Naive B cell (primary cell): ENCODE results near the gene CYP11A1. TPM values are rescaled to one million over a fixed set of nuclear protein-coding genes. Genes with fewer than 3 reads are reported as not detected.

ENCODE experiments used
- ATAC-seq, 2 donors: fragments of 150-1000 bp; cut with Tn5 transposase; 2 replicates each; pipeline ENCODE4 v1.10.0; 2021; ENCODE audit warnings: low read depth in 2 of 2, mild to moderate bottlenecking in 2 of 2, moderate library complexity in 2 of 2
- DNase-seq: peaks from one replicate; pipeline ENCODE4 v3.0.0; 2022
- H3K27ac Mint-ChIP-seq, 6 donors: one replicate each; pipeline ENCODE4 v1.8.0; 2020 to 2022; ENCODE audit warnings: mild to moderate bottlenecking in 6 of 6, mixed read lengths in 6 of 6, moderate library complexity in 5 of 6, inconsistent platforms in 2 of 6
- H3K27me3 Mint-ChIP-seq, 3 donors: one replicate each; pipeline ENCODE4 v1.8.0; 2021 to 2022; ENCODE audit warnings: mixed read lengths in 3 of 3, mild to moderate bottlenecking in 1 of 3
- H3K36me3 Mint-ChIP-seq, 2 donors: one replicate each; pipeline ENCODE4 v1.8.0; 2020 to 2022; ENCODE audit warnings: mixed read lengths in 2 of 2, inconsistent platforms in 1 of 2, mild to moderate bottlenecking in 1 of 2
- H3K4me1 Mint-ChIP-seq, 3 donors: one replicate each; pipeline ENCODE4 v1.8.0; 2020 to 2022; ENCODE audit warnings: mixed read lengths in 3 of 3, inconsistent platforms in 1 of 3, mild to moderate bottlenecking in 1 of 3, moderate library complexity in 1 of 3
- H3K4me3 Mint-ChIP-seq, 8 donors: one replicate each; pipeline ENCODE4 v1.8.0; 2020 to 2022; ENCODE audit warnings: mild to moderate bottlenecking in 8 of 8, mixed read lengths in 8 of 8, moderate library complexity in 8 of 8, inconsistent platforms in 2 of 8
- H3K9me3 Mint-ChIP-seq, 7 donors: one replicate each; pipeline ENCODE4 v1.8.0; 2020 to 2022; ENCODE audit warnings: mixed read lengths in 7 of 7, mild to moderate bottlenecking in 5 of 7, inconsistent platforms in 2 of 7, moderate library complexity in 1 of 7
- polyA plus RNA-seq, 6 donors: library from polyadenylated mRNA; unstranded; fragments of 300-500 nt; fragmentation: Illumina TruSeq; gene quantifications; one replicate each; pipeline ENCODE4 v1.2.3, GENCODE V29; 2021; ENCODE audit warnings: low read depth in 6 of 6

Gene CYP11A1
- polyA plus RNA-seq, 6 donors from 2014 or later = not detected

DNA sequence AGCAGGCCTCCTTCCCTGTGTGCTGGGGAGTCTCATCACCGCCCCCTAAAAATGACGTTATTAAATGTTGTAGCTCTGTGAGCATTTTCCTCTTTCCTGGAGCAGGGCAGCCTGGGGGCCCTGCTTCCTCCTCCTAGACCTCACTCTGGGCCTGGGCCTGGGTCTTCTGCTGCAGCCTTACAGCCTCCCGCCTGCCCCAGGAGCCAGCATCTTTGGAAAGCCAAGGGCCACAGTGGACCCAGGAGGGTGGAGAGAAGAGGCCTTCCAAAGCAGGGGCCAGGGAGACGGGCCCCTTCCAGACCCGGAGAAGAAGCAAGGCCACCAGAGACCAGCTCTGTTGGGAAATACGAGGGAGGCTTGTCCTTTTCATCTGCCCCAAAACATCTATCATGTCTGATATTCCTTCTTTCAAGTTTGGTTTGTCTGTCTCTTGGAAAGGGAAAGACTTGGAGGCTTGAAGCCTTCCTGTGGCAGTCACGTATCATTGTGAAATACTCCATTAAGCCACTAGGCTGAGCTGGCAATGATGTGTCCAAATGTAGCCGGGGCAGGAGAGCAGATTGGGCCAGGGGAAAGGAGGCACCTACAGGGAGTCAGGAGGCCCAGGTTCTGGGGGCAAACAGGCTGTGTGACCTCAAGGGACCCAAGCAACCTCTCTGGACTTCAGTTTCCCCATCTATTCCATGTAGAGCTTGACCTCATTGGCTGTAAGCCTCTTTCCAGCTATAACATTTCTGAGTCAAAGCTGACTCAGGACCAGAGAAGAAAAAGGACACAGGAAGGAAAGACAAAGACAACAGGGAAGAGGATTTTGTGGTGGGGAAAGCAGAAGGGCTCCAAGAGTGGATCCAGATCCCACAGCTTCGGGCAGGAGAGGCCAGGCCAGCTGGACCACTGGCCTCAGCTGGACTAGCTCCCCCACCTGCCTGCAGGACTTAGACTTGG lies 31.1 kb downstream of the CYP11A1 start:
- H3K4me3 Mint-ChIP-seq = no peak overlapping the region
- peaks cover 0 to 2% (median 0%) of the 10 kb centered on the region in 7 donors for H3K9me3 Mint-ChIP-seq
- H3K4me1 Mint-ChIP-seq = peaks cover 0 to 3% (median 0%) of the 10 kb centered on the region in 3 donors
- H3K27ac Mint-ChIP-seq = peak overlapping the region in 1 of 6 donors; percentile 75
- no peaks in the 10 kb centered on the region for H3K36me3 Mint-ChIP-seq
- ATAC-seq (no peak), DNase-seq (no peak)
- H3K27me3 Mint-ChIP-seq = peaks cover 0 to 46% (median 5%) of the 10 kb centered on the region in 3 donors

DNA sequence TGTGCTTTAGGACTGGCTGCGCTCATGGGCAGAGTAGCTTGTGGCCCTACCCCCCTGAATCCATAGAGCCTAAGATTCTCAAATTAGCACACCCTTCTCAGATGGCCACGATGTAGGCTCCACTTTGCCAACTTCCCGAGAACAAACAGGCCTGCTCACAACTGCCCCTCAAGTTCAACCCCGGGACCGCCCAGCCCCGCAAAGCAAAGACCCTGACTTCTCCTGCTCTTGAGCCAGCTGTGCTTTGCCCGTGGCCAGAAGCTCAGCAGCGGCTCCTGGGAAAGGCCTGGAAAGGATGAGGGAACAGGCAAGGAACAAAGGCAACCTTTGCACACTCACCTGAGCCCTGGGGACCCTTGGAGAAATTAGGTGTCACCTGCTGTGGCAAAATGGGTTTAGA lies 32.0 kb downstream of the CYP11A1 start:
- Mint-ChIP-seq H3K4me1 (peaks cover 0 to 3% (median 0%) of the 10 kb centered on the region in 3 donors), H3K36me3 (no peaks in the 10 kb centered on the region), H3K4me3 (no peak overlapping the region), H3K9me3 (peaks cover 0 to 2% (median 0%) of the 10 kb centered on the region in 7 donors), H3K27ac (no peak overlapping the region), H3K27me3 (peaks cover 0 to 48% (median 3%) of the 10 kb centered on the region in 3 donors)
- DNase-seq (no peak), ATAC-seq (no peak)

DNA sequence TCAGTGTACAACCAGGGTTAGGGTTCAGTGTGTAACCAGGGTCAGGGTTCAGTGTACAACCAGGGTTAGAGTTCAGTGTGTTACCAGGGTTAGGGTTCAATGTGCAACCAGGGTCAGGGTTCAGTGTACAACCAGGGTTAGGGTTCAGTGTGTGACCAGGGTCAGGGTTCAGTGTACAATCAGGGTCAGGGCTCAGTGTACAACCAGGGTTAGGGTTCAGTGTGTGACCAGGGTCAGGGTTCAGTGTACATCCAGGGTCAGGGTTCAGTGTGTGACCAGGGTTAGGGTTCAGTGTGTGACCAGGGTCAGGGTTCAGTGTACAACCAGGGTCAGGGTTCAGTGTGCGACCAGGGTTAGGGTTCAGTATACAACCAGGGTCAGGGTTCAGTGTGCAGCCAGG lies 33.3 kb downstream of the CYP11A1 start:
- no peaks in the 10 kb centered on the region for H3K36me3 Mint-ChIP-seq
- DNase-seq (no peak), ATAC-seq (no peak)
- H3K27me3 Mint-ChIP-seq = peaks cover 0 to 39% (median 11%) of the 10 kb centered on the region in 3 donors
- peaks cover 0 to 2% (median 0%) of the 10 kb centered on the region in 7 donors for H3K9me3 Mint-ChIP-seq
- H3K4me1 Mint-ChIP-seq = peaks cover 0 to 3% (median 2%) of the 10 kb centered on the region in 3 donors
- no peak overlapping the region for H3K27ac Mint-ChIP-seq
- H3K4me3 Mint-ChIP-seq = peak overlapping the region in 1 of 8 donors; percentile 7

- no peak for DNase-seq
- peaks cover 0 to 3% (median 3%) of the 10 kb centered on the region in 3 donors for H3K4me1 Mint-ChIP-seq
- no peaks in the 10 kb centered on the region for H3K36me3 Mint-ChIP-seq
- H3K9me3 Mint-ChIP-seq = peaks cover 0 to 2% (median 0%) of the 10 kb centered on the region in 7 donors
- no peak for ATAC-seq
- H3K27ac Mint-ChIP-seq = no peak overlapping the region
- no peak overlapping the region for H3K4me3 Mint-ChIP-seq
- peaks cover 0 to 35% (median 11%) of the 10 kb centered on the region in 3 donors for H3K27me3 Mint-ChIP-seq
Measured at GRCh38 chr15:74333662-74334061, 33.8 kb downstream of the CYP11A1 start.

- ATAC-seq (no peak), DNase-seq (no peak)
- H3K27ac Mint-ChIP-seq = no peak overlapping the region
- H3K27me3 Mint-ChIP-seq = peaks cover 0 to 34% (median 11%) of the 10 kb centered on the region in 3 donors
- peaks cover 0 to 3% (median 3%) of the 10 kb centered on the region in 3 donors for H3K4me1 Mint-ChIP-seq
- no peak overlapping the region for H3K4me3 Mint-ChIP-seq
- H3K9me3 Mint-ChIP-seq = peaks cover 0 to 2% (median 0%) of the 10 kb centered on the region in 7 donors
- H3K36me3 Mint-ChIP-seq = no peaks in the 10 kb centered on the region
Measured at GRCh38 chr15:74333093-74333492, 34.4 kb downstream of the CYP11A1 start.

GRCh38 chr15:74332611-74333010 lies 34.8 kb downstream of the CYP11A1 start:
- peaks cover 0 to 2% (median 0%) of the 10 kb centered on the region in 7 donors for H3K9me3 Mint-ChIP-seq
- no peaks in the 10 kb centered on the region for H3K36me3 Mint-ChIP-seq
- ATAC-seq = no peak
- no peak for DNase-seq
- H3K4me3 Mint-ChIP-seq = no peak overlapping the region
- peaks cover 0 to 3% (median 2%) of the 10 kb centered on the region in 3 donors for H3K4me1 Mint-ChIP-seq
- H3K27me3 Mint-ChIP-seq = peaks cover 0 to 34% (median 11%) of the 10 kb centered on the region in 3 donors
- H3K27ac Mint-ChIP-seq = no peak overlapping the region

- no peak for DNase-seq
- H3K27me3 Mint-ChIP-seq = peaks cover 0 to 34% (median 11%) of the 10 kb centered on the region in 3 donors
- H3K4me1 Mint-ChIP-seq = peaks cover 0 to 3% (median 0%) of the 10 kb centered on the region in 3 donors
- H3K27ac Mint-ChIP-seq = no peak overlapping the region
- no peak overlapping the region for H3K4me3 Mint-ChIP-seq
- ATAC-seq = no peak
- no peaks in the 10 kb centered on the region for H3K36me3 Mint-ChIP-seq
- H3K9me3 Mint-ChIP-seq = peaks cover 0 to 2% (median 0%) of the 10 kb centered on the region in 7 donors
Measured at GRCh38 chr15:74332011-74332410, 35.4 kb downstream of the CYP11A1 start.

DNA sequence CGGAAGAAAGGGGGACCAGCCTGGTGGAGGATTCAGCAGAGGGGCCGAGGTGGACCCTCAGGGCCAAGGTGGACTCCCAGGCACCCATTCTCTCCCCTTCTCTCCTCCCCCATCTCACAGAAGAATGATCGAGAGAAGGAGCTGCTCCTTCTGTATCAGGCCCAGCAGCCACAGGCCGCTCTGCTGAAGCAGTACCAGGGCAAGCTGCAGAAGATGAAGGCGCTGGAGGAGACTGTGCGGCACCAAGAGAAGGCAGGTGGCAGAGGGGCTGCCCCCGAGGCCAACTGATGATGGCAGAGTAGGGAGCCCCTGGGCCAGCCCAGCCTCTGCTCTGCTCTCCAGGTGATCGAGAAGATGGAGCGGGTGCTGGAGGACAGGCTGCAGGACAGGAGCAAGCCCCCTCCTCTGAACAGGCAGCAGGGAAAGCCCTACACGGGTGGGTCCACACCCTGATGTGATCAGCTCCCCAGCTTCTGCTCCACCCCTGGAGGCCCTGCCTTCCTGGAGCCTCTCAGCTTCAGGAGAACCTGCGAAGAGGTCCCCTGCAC lies 36.5 kb downstream of the CYP11A1 start:
- DNase-seq (no peak), ATAC-seq (no peak)
- H3K4me1 Mint-ChIP-seq = peaks cover 0 to 3% (median 0%) of the 10 kb centered on the region in 3 donors
- no peak overlapping the region for H3K27ac Mint-ChIP-seq
- H3K36me3 Mint-ChIP-seq = no peaks in the 10 kb centered on the region
- peaks cover 0 to 33% (median 13%) of the 10 kb centered on the region in 3 donors for H3K27me3 Mint-ChIP-seq
- no peak overlapping the region for H3K4me3 Mint-ChIP-seq
- H3K9me3 Mint-ChIP-seq = peaks cover 0 to 2% (median 0%) of the 10 kb centered on the region in 7 donors

DNA sequence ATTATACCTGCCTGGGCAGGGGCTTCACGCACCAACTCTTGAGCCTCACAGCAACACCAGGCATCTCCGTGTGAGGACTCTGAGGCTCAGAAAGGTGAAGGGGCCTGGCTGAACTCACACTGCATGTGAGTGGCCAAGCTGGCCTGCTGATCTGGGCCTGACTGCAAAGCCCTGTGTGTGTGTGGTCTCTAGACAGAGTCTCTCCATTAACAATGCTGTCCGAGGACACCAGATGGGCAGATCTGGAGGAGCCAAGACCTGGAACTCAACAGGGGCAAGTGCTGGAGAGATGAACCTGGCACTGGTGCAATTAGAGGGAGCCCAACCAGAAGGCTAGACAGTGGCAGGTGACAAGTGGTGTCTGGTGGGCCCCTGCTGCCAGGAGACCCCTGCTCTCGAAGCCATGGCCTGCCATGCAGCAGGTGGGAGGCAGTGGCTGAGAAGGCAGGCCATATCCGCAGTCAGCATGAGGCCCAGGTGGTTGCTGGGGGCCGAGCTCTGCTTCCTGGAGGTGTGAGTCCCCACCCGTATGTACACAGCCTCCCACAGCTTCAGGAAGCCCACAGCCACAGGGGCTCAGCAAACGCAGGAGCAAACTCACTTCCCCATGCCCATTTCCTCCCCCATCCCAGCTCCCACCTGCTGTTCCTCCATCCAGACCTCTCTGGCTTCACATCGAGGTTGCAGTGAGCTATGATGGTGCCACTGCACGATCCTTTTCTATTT lies 39.0 kb downstream of the CYP11A1 start:
- Mint-ChIP-seq H3K27ac (no peak overlapping the region), H3K4me3 (no peak overlapping the region), H3K4me1 (peaks cover 0 to 3% (median 0%) of the 10 kb centered on the region in 3 donors), H3K9me3 (peaks cover 0 to 1% (median 0%) of the 10 kb centered on the region in 7 donors), H3K36me3 (no peaks in the 10 kb centered on the region), H3K27me3 (peaks cover 0 to 40% (median 32%) of the 10 kb centered on the region in 3 donors)
- DNase-seq = no peak
- ATAC-seq = no peak

- peaks cover 5 to 45% (median 38%) of the 10 kb centered on the region in 3 donors for H3K27me3 Mint-ChIP-seq
- peaks cover 0 to 1% (median 0%) of the 10 kb centered on the region in 7 donors for H3K9me3 Mint-ChIP-seq
- ATAC-seq = no peak
- peak overlapping the region in 1 of 8 donors; percentile 59 for H3K4me3 Mint-ChIP-seq
- DNase-seq = no peak
- no peaks in the 10 kb centered on the region for H3K36me3 Mint-ChIP-seq
- peaks cover 0 to 6% (median 4%) of the 10 kb centered on the region in 3 donors for H3K4me1 Mint-ChIP-seq
- peak overlapping the region in 1 of 6 donors; percentile 60 for H3K27ac Mint-ChIP-seq
Measured at GRCh38 chr15:74327756-74328155, 39.7 kb downstream of the CYP11A1 start.

- H3K9me3 Mint-ChIP-seq = peaks cover 0 to 1% (median 0%) of the 10 kb centered on the region in 7 donors
- H3K4me3 Mint-ChIP-seq = no peak overlapping the region
- H3K27me3 Mint-ChIP-seq = peaks cover 5 to 41% (median 40%) of the 10 kb centered on the region in 3 donors
- H3K4me1 Mint-ChIP-seq = peaks cover 0 to 6% (median 5%) of the 10 kb centered on the region in 3 donors
- no peaks in the 10 kb centered on the region for H3K36me3 Mint-ChIP-seq
- ATAC-seq (no peak), DNase-seq (no peak)
- H3K27ac Mint-ChIP-seq = no peak overlapping the region
Measured at GRCh38 chr15:74326746-74327145, 40.7 kb downstream of the CYP11A1 start.

DNA sequence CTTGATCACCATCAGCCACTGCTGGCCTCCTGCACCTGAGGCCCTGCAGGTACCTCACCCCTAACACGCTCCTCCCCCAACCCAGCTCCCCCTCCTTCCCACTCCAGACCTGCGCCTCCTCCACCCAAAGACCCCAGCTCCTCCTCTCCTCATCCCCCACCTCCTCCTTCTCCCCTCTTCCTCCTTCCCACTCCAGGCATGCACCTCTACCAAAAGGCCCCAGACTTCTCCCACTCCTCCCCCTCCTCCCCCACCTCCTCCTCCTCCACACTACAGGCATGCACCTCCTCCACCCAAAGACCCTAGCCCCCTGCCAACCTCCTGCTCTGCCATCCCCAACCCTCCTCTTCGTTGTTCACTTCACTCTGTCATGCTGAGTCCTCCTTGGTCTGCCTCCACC lies 42.7 kb downstream of the CYP11A1 start:
- H3K27me3 Mint-ChIP-seq = peaks cover 5 to 31% (median 31%) of the 10 kb centered on the region in 3 donors
- no peak overlapping the region for H3K27ac Mint-ChIP-seq
- no peaks in the 10 kb centered on the region for H3K9me3 Mint-ChIP-seq
- peak overlapping the region in 1 of 8 donors; percentile 0 for H3K4me3 Mint-ChIP-seq
- no peak for ATAC-seq
- H3K36me3 Mint-ChIP-seq = no peaks in the 10 kb centered on the region
- DNase-seq = no peak
- H3K4me1 Mint-ChIP-seq = peaks cover 0 to 6% (median 5%) of the 10 kb centered on the region in 3 donors
